IMR-90 (cell line): ENCODE measurements around the gene ABHD12B. TPM values are rescaled to one million over a fixed set of nuclear protein-coding genes. Genes with fewer than 3 reads are reported as not detected.

Experiments used
- ATAC-seq: fragments of 200-7000 bp; cut with Tn5 transposase; 2 replicates; pipeline ENCODE4 v1.9.1; 2020; ENCODE audit warnings: low read depth, mild to moderate bottlenecking, moderate library complexity
- BruUV-seq: library from RNA; stranded (reverse); fragments of 400-500 nt; replicated peaks from 2 replicates; lab custom pipeline; 2021; lab: Mats Ljungman, UMichigan
- CTCF ChIA-PET: fragments of 300-600 bp; formaldehyde crosslinking; extraction: SDS; loops from one replicate; lab custom pipeline; 2021; ENCODE audit warnings: antibody characterized with exemption; lab: Yijun Ruan, JAX
- POLR2A ChIA-PET: fragments of 300-600 bp; sonication (Branson Sonifier 250); formaldehyde crosslinking; loops from one replicate; lab custom pipeline; 2022; ENCODE audit warnings: antibody characterized with exemption; ENCODE audit not compliant: unreplicated experiment; lab: Charles Lee
- DNase-seq: peaks from one replicate; pipeline ENCODE4 v3.0.0; 2013
- H2AFZ ChIP-seq: replicated peaks from 2 replicates; pipeline ENCODE3; 2013; ENCODE audit warnings: low read length, mild to moderate bottlenecking; ENCODE audit not compliant: poor library complexity
- H2AK5ac ChIP-seq: 2 replicates; pipeline ENCODE4 v1.6.1; 2013; ENCODE audit warnings: low read depth, low read length, inconsistent platforms
- H2AK9ac ChIP-seq: replicated peaks from 2 replicates; pipeline ENCODE3; 2013; ENCODE audit warnings: mild to moderate bottlenecking, low read depth, low read length, moderate library complexity; ENCODE audit not compliant: poor library complexity
- H2BK120ac ChIP-seq: 2 replicates; pipeline ENCODE4 v1.6.1; 2013; ENCODE audit warnings: low read depth, low read length, inconsistent platforms
- H2BK15ac ChIP-seq: 3 replicates; pipeline ENCODE4 v1.6.1; 2013; ENCODE audit warnings: low read depth, low read length, inconsistent platforms
- H2BK20ac ChIP-seq: 2 replicates; pipeline ENCODE4 v1.6.1; 2013; ENCODE audit warnings: low read depth, mild to moderate bottlenecking, inconsistent platforms, low read length, moderate library complexity
- H2BK5ac ChIP-seq: 2 replicates; pipeline ENCODE4 v1.6.1; 2013; ENCODE audit warnings: mild to moderate bottlenecking, low read depth, low read length, inconsistent platforms; ENCODE audit not compliant: poor library complexity, severe bottlenecking
- H3K14ac ChIP-seq: replicated peaks from 2 replicates; pipeline ENCODE4 v1.6.1; 2013; ENCODE audit warnings: low read depth, low read length, inconsistent platforms
- H3K18ac ChIP-seq: 2 replicates; pipeline ENCODE4 v1.6.1; 2013; ENCODE audit warnings: low read depth, low read length, control low read depth
- H3K23ac ChIP-seq: 2 replicates; pipeline ENCODE4 v1.6.1; 2013; ENCODE audit warnings: low read depth, low read length, inconsistent platforms
- H3K27ac ChIP-seq: 2 replicates; pipeline ENCODE4 v1.5.1; 2013; ENCODE audit warnings: mild to moderate bottlenecking, control low read depth, low read length; ENCODE audit not compliant: insufficient read depth
- H3K27me3 ChIP-seq: 2 replicates; pipeline ENCODE4 v1.6.1; 2013; ENCODE audit warnings: low read length; ENCODE audit not compliant: control insufficient read depth, insufficient read depth
- H3K36me3 ChIP-seq: 2 replicates; pipeline ENCODE4 v1.6.1; 2013; ENCODE audit warnings: low read length, mixed read lengths; ENCODE audit not compliant: control insufficient read depth, insufficient read depth
- H3K4ac ChIP-seq: 2 replicates; pipeline ENCODE4 v1.6.1; 2013; ENCODE audit warnings: low read depth, low read length, inconsistent platforms
- H3K4me1 ChIP-seq: 2 replicates; pipeline ENCODE4 v1.6.1; 2013; ENCODE audit warnings: low read length, mixed read lengths; ENCODE audit not compliant: control insufficient read depth, insufficient read depth
- H3K4me2 ChIP-seq: 2 replicates; pipeline ENCODE4 v1.6.1; 2013; ENCODE audit warnings: low read depth, mild to moderate bottlenecking, control low read depth, low read length, moderate library complexity
- H3K4me3 ChIP-seq: 2 replicates; pipeline ENCODE4 v1.5.1; 2013; ENCODE audit warnings: low read depth, mild to moderate bottlenecking, control low read depth, low read length, moderate library complexity; ENCODE audit not compliant: insufficient read depth
- H3K56ac ChIP-seq: 2 replicates; pipeline ENCODE4 v1.6.1; 2013; ENCODE audit warnings: low read length, inconsistent platforms; ENCODE audit not compliant: insufficient read depth; ENCODE audit errors: extremely low read depth
- H3K79me1 ChIP-seq, 2 experiments: 2 replicates each; pipeline ENCODE4 v1.6.1; 2013; ENCODE audit warnings: low read length in 2 of 2, inconsistent platforms in 1 of 2, low read depth in 1 of 2
- H3K9ac ChIP-seq: 2 replicates; pipeline ENCODE4 v1.6.1; 2013; ENCODE audit warnings: low read depth, low read length, control low read depth
- H3K9me1 ChIP-seq: 2 replicates; pipeline ENCODE4 v1.6.1; 2013; ENCODE audit warnings: low read length, inconsistent platforms; ENCODE audit not compliant: insufficient read depth
- H3K9me3 ChIP-seq: 2 replicates; pipeline ENCODE4 v1.6.1; 2013; ENCODE audit warnings: low read length; ENCODE audit not compliant: control insufficient read depth, insufficient read depth
- H4K20me1 ChIP-seq: 2 replicates; pipeline ENCODE4 v1.6.1; 2013; ENCODE audit warnings: low read length, inconsistent platforms; ENCODE audit not compliant: insufficient read depth
- H4K5ac ChIP-seq: 2 replicates; pipeline ENCODE4 v1.6.1; 2013; ENCODE audit warnings: mild to moderate bottlenecking, low read depth, low read length, control low read depth
- H4K8ac ChIP-seq, 2 experiments: 2 replicates each; pipeline ENCODE4 v1.6.1; 2013; ENCODE audit warnings: low read depth in 2 of 2, low read length in 2 of 2, control low read depth in 1 of 2, inconsistent platforms in 1 of 2
- H4K91ac ChIP-seq: 2 replicates; pipeline ENCODE4 v1.6.1; 2013; ENCODE audit warnings: low read depth, low read length, inconsistent platforms; ENCODE audit not compliant: insufficient read depth
- BHLHE40 ChIP-seq: fragments of 150-350 bp; IDR thresholded peaks from 2 replicates; pipeline ENCODE4 v1.6.1; 2016; ENCODE audit warnings: mild to moderate bottlenecking, low read depth, low read length
- CEBPB ChIP-seq: IDR thresholded peaks from 2 replicates; pipeline ENCODE4 v1.6.1; 2012; ENCODE audit warnings: low read depth, low read length, improper control_type of control experiment
- CHD1 ChIP-seq: IDR thresholded peaks from 2 replicates; pipeline ENCODE4 v1.6.1; 2012; ENCODE audit warnings: low read depth, low read length, improper control_type of control experiment
- CTCF ChIP-seq: conservative IDR thresholded peaks from 2 replicates; pipeline ENCODE4 v1.5.1; 2012; ENCODE audit warnings: mild to moderate bottlenecking, low read depth, low read length, improper control_type of control experiment
- FOS ChIP-seq: fragments of 150-350 bp; IDR thresholded peaks from 2 replicates; pipeline ENCODE4 v1.6.1; 2016; ENCODE audit warnings: low read depth, low read length
- MAFK ChIP-seq: IDR thresholded peaks from 2 replicates; pipeline ENCODE4 v1.6.1; 2012; ENCODE audit warnings: low read depth, low read length, improper control_type of control experiment
- MAZ ChIP-seq: IDR thresholded peaks from 2 replicates; pipeline ENCODE4 v1.6.1; 2012; ENCODE audit warnings: low read depth, mild to moderate bottlenecking, low read length, improper control_type of control experiment, moderate library complexity, borderline replicate concordance
- MXI1 ChIP-seq: IDR thresholded peaks from 2 replicates; pipeline ENCODE4 v1.6.1; 2012; ENCODE audit warnings: low read depth, mild to moderate bottlenecking, low read length, moderate library complexity, borderline replicate concordance
- POLR2A ChIP-seq: IDR thresholded peaks from 2 replicates; pipeline ENCODE4 v1.6.1; 2012; ENCODE audit warnings: mild to moderate bottlenecking, low read depth, low read length
- RAD21 ChIP-seq: IDR thresholded peaks from 2 replicates; pipeline ENCODE4 v1.6.1; 2012; ENCODE audit warnings: low read length, improper control_type of control experiment
- RCOR1 ChIP-seq: IDR thresholded peaks from 2 replicates; pipeline ENCODE4 v1.6.1; 2012; ENCODE audit warnings: mild to moderate bottlenecking, low read length, improper control_type of control experiment; ENCODE audit not compliant: insufficient replicate concordance
- RFX5 ChIP-seq: IDR thresholded peaks from 2 replicates; pipeline ENCODE4 v1.8.0; 2012; ENCODE audit warnings: low read depth, mild to moderate bottlenecking, low read length, moderate library complexity
- SMC3 ChIP-seq: fragments of 150-350 bp; IDR thresholded peaks from 2 replicates; pipeline ENCODE4 v1.6.1; 2016; ENCODE audit warnings: low read depth, mild to moderate bottlenecking, antibody characterized with exemption, low read length, moderate library complexity
- dilution Hi-C: fragments of 300-500 bp; cut with HindIII; formaldehyde crosslinking; loops from one replicate; pipeline ENCODE4 v1.14.3; 2018; ENCODE audit warnings: low sequenced_read_pairs; ENCODE audit not compliant: unreplicated experiment
- in situ Hi-C: fragments of 300-500 bp; cut with MboI; formaldehyde crosslinking; loops from 3 replicates; pipeline ENCODE4 v1.14.3; 2019; ENCODE audit warnings: low sequenced_read_pairs, inconsistent platforms, mixed read lengths
- intact Hi-C: fragments of 100-400 bp; cut with micrococcal nuclease; formaldehyde crosslinking; loops from 2 replicates; pipeline ENCODE4 v1.10.0; 2022
- polyA plus RNA-seq, 3 experiments: library from polyadenylated mRNA; depleted of rRNA; stranded (reverse); fragments of >200 nt; gene quantifications; 2 replicates each; pipeline ENCODE4 v1.2.3, GENCODE V29; 2012; ENCODE audit warnings: low replicate concordance in 1 of 3
- total RNA-seq: library from RNA; depleted of rRNA; stranded (reverse); fragments of >200 nt; gene quantifications from 2 replicates; pipeline ENCODE4 v1.2.3, GENCODE V29; 2012
- TF ChIP-seq, protein P1 (sequence below): fragments of 150-350 bp; IDR thresholded peaks from 2 replicates; pipeline ENCODE4 v1.6.1; 2016; ENCODE audit warnings: low read depth, mild to moderate bottlenecking, low read length, moderate library complexity, borderline replicate concordance
- TF ChIP-seq, protein P2 (sequence below): fragments of 150-350 bp; IDR thresholded peaks from 2 replicates; pipeline ENCODE4 v1.6.1; 2017; ENCODE audit warnings: mild to moderate bottlenecking, antibody characterized with exemption, low read length, low read depth

The ABHD12B gene
- total and polyA plus RNA-seq, 2 of the 4 experiments (the other 2 are of a cell fraction) = 0.18 TPM; not detected in 1

GRCh38 chr14:50904719-50905118, 32.9 kb downstream of the ABHD12B start:
- Histone ChIP-seq H2BK5ac (no peak overlapping the region), H3K4me3 (no peak overlapping the region), H2AK9ac (no peak overlapping the region), H3K9me3 (peaks cover 3% of the 10 kb centered on the region; the same call in 1 of the 2 replicates), H3K4ac (no peak overlapping the region), H2AFZ (no peak overlapping the region), H2BK20ac (no peak overlapping the region), H3K27me3 (no peaks in the 10 kb centered on the region), H3K4me2 (no peak overlapping the region), H2BK120ac (no peak overlapping the region), H3K18ac (no peak overlapping the region), H2AK5ac (no peak overlapping the region), H4K91ac (no peak overlapping the region), H3K9me1 (no peaks in the 10 kb centered on the region), H3K79me1 (no peaks in the 10 kb centered on the region), H3K36me3 (peaks cover 16% of the 10 kb centered on the region), H3K4me1 (no peaks in the 10 kb centered on the region), H2BK15ac (no peak overlapping the region), H3K56ac (no peak overlapping the region), H3K9ac (no peak overlapping the region), H3K23ac (no peak overlapping the region), H3K27ac (no peak overlapping the region), H4K5ac (no peak overlapping the region), H4K20me1 (no peaks in the 10 kb centered on the region), H4K8ac (no peak overlapping the region), H3K14ac (no peak overlapping the region)
- in situ Hi-C loops = no loop called here
- CTCF ChIA-PET = interaction anchor here (1.1 to 1.6 kb wide), 2 partner anchors 14 to 16 kb away, joined by 4 to 6 read pairs; no protein-coding TSS in a partner anchor
- ATAC-seq (no peak), DNase-seq (no peak)
- TF ChIP-seq BHLHE40 (no peak), MAFK (no peak), RAD21 (no peak), SMC3 (no peak), FOS (no peak), POLR2A (no peak), CHD1 (no peak), MXI1 (no peak), MAZ (no peak), CEBPB (no peak), RCOR1 (no peak), CTCF (no peak), RFX5 (no peak)
- TF ChIP-seq, protein P1, sequence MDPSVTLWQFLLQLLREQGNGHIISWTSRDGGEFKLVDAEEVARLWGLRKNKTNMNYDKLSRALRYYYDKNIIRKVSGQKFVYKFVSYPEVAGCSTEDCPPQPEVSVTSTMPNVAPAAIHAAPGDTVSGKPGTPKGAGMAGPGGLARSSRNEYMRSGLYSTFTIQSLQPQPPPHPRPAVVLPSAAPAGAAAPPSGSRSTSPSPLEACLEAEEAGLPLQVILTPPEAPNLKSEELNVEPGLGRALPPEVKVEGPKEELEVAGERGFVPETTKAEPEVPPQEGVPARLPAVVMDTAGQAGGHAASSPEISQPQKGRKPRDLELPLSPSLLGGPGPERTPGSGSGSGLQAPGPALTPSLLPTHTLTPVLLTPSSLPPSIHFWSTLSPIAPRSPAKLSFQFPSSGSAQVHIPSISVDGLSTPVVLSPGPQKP = no peak
- TF ChIP-seq, protein P2, sequence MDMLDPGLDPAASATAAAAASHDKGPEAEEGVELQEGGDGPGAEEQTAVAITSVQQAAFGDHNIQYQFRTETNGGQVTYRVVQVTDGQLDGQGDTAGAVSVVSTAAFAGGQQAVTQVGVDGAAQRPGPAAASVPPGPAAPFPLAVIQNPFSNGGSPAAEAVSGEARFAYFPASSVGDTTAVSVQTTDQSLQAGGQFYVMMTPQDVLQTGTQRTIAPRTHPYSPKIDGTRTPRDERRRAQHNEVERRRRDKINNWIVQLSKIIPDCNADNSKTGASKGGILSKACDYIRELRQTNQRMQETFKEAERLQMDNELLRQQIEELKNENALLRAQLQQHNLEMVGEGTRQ = no peak
- dilution Hi-C loops = no loop called here
- POLR2A ChIA-PET = no interaction called here
- no TSS peak for BruUV-seq
- intact Hi-C loops = no loop called here
